Measurements from ENCODE around the gene TMUB2.
"Not testable (repeated sequence)": the region's sequence is repeated elsewhere in the genome, so short reads cannot be mapped to it uniquely, and the experiment has no call there.

Gene TMUB2

DNA sequence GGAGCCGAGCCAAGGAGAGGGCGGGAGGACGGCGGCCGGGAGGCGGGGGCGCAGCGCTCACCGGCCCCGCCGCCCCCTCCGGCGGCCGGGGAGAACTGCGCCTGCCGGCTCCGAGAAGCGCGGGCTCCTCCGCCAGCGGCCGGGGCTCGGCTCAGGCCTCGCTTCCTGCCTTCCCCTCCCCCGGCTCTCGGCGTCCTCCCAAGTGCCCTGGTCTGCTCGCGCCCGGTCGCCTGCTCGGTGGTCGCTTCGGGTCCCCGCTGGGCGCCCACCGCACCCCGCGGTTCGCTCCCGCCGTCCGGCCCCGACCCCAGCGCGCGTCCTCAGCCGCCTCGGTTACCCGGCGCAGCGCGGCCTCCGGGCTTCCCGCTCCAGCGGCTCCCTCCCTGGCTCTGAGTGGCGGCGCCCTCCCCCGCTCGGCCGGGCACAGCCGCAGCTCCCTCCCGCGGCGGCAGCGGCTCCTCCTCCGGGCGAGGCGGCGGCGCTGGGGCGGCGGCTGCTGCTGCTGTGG, 32.4 kb downstream of the TMUB2 start:
- peak; percentile 39 for ATAC-seq

DNA sequence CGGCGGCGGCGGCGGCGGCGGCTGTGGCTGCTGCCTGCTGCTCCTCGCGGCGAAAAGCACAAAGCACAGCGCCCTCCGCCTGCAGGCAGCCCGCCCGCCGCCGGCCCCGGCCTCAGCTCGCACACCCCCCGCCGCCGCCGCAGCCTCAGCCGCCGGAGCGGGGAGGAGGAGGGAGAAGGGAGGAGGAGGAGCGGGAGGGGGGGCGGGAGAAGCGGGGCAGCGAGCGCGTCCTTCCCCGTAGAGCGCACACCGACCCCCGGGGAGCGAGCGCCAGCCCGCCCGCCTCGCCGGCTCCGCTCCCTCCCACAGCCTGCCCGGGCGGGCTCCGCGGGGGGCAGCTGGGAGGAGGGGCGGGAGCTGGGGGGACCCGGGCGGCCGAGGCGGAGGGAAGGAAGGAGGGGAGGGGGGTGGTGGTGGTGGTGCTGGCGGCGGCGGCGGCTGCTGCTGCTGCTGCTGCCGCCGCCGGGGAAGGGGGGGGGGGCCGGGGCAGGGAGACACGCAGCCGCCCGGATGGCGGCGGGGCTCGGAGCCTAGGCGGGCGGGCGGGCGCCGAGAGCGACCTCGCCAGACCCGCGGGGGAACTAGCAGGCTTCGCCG, 32.9 kb downstream of the TMUB2 start, which contains the start of gene UBTF:
Gene UBTF (minus strand): TSS at position 60 of the 597 bp plus-strand sequence. CDS start 1,446 bp downstream, outside the sequence.
- ATAC-seq (peak; percentile 1), DNase-seq (peak; percentile 72)

More for the DNA sequence above, 32.4 kb downstream of the TMUB2 start:
- DNase-seq = peak; percentile 78

DNA sequence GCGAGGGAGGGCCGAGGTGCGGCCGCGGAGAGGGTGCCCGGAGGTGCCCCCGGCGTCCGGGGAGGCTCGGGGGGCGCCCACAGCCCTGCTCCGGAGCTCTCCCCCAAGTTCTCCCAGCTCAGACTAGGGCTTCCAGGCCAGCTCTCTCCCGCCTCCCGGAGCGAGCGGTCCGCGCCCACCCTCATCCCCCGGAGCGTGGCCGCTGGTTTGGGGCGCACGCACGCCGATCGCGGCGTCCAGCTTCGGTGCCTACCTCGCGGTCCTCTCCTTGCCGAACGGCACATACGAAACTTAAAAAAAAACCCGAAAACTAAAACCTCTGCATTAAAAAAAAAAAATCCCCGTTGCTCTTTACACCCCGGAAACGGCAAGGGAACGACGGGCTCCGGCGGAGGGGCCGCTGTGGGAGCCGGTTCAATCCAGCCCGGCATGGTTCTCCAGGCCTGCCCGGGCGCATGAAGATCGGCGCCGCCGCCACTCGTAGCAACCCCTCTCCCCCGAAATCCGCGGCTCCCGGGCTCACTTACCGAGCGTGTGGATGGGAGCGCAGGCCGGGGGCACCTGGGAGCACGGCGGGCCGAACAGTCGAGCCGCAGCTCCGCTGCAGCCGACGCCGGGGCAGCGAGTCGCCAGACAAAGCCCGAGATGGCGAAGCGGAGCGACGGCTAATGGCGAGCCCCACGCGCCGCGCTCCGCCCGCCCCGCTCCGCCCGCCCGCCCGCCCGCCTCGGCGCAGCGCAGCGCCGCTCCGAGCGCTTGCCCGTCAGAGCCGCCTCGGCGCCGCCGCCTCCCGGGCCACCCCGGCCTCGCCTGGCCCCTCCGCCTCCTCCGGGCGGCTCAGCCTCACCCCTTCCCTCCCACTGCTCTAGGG, 33.7 kb downstream of the TMUB2 start:
- peak; percentile 62 for DNase-seq
- ATAC-seq = no peak

DNA sequence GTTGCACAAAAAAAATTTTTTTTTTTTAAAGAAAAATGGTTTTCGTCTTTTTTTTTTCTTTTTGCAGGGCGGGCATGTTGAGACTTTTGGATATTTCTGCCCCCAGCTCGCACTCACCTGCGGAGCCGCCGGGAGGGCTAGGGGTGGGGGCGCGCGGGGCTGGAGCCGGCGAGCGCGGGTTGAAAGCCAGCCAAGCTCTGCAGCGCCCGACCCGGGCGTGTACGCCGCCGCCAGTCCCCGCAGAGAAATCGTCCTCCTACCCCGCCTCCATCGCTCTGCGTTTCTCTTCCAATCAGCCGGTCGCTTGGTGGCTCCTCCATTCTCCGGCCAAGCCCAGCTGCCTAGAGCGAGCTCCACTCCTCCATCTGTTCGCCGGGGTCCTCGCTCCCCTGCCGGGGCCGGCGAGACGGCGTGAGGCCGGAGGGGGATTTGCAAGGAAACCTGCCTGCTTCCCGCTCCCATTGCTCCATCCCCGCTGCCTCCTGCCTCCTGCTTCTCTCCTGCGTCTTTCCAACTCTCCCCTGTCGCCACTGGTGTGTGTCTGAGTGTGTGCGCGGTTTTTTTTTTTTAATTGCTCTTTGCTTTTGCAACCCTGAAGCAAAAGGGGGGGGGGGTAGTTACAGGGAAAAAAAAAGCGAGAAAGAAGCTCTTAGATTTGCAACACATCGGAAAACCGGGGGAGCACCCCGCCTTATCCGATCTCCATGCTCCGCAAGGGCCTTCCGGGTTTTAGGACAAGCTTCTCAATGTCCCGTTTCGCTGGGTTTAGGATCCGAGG, 34.5 kb downstream of the TMUB2 start:
- ATAC-seq (peak; percentile 14), DNase-seq (peak; percentile 74)

DNA sequence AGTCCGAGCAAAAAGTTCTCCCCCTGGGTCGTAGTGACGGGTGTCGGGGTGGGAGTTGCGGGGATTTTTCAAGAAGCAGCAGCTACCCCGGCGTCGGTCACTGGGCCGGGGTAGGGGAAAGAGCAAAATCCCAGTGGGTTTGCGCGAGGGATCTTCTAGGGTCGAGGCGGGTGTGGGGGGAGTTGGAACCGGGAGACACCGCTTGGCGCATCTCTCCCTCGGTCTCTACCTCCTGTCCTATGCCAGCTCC, 35.0 kb downstream of the TMUB2 start:
- ATAC-seq (no peak), DNase-seq (peak; percentile 41)

DNA sequence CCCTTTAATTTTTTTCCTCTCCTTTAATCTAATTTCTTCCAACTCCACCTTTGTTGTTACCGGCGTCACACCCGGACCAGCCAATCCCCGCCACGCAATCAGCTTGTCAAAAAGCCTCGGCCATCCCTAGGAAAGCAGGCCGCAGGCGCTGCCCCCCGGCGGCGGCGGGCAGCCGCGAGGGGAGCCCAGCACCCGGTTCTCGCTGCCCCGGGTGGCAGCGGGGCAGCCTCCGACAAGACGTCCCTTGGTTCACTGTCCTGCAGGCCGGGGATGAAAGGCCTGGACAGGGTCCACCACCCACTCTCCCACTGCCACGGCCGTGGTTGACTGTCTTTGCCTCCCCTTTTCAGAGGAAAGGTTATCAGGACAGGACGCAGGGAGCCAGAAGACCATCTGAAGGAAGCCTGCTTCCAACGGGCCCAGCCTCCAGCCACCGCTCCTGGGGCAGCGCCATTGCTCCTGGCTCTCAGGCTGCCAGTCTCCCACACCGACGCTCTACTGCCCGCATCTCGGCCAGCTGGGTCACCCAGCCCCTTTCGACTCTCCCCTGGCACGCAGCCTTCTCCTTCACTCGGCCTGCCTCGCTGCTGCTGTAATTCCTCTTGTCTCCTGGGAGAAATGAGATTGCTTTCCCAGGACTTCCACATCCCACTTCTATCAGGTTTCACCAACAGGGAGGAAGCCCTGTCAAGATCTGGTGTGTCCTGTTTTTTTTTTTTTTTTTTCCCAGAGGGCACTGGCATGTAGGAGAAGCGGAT, 35.5 kb downstream of the TMUB2 start:
- ATAC-seq (no peak), DNase-seq (peak; percentile 72)

DNA sequence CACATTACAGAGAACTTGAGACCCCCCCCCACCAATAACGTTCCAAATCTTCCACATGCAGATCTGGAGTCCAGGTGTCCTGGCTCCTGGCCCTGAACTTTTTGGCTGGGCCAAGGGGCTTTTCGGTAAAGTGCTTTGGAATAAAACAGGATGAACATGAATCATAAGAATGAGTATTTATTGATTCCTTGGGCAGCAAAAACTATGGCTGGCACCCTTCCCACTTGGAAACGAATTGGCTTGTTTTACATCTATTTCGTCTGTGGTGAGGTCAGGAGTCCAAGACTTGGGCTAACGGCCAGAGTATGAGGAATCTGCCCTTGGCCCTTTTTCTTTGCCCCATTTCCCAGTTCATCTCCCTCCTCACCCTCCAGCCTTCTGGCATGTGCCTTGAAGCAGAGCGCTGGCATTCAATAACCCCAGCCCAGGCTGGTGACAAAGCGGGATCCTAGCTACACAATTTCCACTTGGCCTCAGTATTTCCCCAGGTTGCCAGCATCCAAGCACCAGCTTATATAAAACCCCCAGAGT, 36.8 kb downstream of the TMUB2 start:
- DNase-seq = no peak
- ATAC-seq = no peak

DNA sequence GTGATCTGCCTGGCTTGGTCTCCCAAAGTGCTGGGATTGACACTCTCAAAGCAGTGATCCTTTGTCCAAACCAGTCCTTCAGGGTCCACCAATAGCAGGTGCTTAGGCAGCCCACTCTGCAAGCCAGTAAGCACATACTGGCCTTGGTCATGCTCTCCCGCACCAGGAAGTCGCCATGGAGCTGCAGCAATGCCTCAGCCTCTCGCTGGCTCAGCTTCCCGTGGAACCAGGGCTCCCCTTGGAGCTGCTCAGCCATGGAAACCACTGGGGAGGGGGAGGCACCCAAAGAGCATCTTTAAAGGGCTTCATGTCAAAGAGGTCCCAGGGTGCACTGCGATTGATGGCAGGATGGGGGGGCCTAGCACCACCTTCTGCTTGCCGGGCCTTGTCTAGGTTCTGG, 42.3 kb downstream of the TMUB2 start:
- no peak for DNase-seq
- no peak for ATAC-seq

DNA sequence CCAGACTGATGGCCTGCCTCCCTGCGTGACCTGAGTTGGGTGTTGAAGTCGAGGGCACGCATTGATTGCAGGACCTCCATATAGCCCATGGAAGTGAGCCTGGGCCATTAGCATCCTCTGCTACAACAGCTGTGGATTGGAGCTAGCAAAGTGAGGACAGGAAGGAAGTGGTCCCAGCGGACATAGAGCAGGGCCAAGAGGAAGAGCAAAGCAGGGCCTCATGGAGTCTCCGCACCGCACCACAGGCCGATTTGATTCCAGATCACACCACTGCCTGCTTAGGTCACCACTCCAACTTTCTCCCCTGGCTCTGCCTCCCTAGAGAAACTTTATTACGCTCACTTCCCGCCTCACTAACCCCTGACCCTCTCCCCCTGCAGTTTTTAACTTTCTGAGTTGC, 43.4 kb downstream of the TMUB2 start:
- no peak for DNase-seq
- ATAC-seq = no peak

DNA sequence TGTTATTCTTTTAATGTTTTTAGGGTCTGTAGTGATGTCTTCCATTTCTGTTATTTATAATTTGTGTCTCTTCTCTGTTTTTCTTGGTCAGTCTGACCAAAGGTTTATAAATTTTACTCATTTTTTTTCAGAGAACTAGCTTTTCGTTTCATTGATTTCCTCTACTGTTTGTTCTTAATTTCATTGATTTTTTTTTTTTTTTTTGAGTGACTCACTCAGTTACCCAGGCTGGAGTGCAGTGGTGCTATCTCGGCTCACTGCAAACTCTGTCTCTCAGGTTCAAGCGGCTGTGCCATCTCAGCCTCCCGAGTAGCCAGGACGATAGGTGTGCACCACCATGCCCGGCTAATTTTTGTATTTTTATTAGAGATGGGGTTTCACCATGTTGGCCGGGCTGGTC, 45.3 kb downstream of the TMUB2 start:
- DNase-seq (no peak), ATAC-seq (no peak)

DNA sequence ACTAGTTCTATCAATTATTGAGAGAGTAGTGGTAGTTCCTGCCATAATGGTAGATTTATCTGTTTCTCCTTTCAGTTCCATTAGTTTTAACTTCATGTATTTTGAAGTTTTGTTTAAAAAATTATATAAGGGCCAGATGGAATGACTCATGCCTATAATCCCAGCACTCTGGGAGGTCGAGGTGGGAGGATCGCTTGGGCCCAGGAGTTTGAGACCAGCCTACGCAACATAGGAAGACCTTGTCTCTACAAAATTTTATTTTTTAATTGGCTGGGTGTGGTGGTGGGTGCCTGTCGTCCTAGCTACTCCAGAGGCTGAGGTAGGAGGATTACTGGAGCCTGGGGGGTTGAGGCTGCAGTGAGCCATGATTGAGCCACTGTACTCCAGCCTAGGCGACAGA, 46.8 kb downstream of the TMUB2 start:
- ATAC-seq (no peak), DNase-seq (no peak)

DNA sequence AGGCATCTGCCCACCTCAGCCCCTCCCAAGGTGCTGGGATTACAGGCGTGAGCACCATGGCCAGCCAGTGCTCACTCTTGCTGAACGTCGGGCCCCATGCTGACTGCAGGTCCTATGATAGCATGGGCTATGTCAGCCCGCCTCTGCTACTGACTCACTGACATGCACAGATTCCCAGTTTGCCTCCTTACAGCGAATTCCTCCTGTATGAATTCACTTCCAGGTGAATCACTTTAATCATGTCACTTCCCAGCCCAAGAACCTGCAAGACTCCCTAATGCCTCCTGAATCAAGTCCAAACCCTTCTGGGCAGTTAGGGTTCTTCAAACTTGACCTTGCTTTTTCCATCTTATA, 48.8 kb downstream of the TMUB2 start:
- DNase-seq (no peak), ATAC-seq (no peak)

DNA sequence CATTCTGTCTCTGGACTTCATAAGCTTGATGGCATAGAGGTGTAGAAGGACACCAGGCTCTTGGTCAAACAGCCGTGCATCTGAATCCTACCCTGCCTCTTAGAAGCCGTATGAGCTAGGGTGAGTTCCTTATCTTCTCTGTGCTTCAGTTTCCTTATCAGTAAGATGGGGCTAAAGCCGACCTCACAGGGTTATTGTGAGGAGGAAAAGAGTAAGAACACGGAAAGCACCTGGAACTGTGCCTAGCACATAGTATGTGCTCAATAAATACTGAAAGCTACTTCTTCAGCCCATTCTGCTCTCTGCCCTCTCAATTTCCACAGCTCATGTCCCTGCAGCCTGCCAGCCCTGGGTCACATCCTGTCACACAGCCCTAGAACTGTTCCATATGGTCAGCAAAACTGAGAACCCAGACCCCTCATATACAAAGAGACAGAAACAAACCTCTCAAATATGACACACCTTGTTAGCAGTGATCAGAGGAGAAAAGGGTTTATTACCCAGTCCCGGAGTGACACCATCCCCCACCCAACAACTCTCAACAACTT, 49.7 kb downstream of the TMUB2 start:
- no peak for ATAC-seq
- DNase-seq = no peak

DNA sequence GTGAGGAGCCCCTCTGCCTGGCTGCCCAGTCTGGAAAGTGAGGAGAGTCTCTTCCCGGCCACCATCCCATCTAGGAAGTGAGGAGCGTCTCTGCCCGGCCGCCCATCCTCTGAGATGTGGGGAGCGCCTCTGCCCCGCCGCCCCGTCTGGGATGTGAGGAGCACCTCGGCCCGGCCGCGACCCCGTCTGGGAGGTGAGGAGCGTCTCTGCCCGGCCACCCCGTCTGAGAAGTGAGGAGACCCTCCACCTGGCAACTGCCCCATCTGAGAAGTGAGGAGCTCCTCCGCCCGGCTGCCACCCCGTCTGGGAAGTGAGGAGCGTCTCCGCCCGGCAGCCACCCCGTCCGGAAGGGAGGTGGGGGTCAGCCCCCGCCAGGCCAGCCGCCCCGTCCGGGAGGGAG, 51.1 kb downstream of the TMUB2 start:
- not testable (repeated sequence) for DNase-seq, ATAC-seq

DNA sequence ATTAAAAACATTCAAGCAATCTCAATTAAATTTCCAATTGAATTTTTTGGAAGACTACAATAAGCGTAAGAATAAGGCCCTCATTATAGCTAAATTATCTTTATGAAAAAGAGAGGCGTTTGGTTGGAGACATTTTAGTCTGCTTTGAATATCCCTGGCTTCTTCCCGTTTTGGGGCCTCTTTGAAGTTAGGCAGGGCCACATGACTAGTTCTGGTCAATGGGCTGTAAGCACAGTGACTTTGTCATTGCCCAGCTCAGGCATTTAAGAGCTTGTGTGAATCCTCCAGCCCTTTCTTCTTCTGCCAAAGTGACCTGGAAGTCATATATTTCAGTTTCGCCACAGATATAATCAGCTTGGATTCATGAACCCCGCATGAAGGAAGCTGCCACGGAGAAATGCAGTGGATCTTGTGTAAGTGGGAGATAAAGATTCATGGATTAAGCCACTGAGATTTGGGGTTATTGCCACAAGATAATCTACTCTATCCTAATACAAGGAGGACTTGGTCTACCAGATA, 54.4 kb downstream of the TMUB2 start:
- DNase-seq (no peak), ATAC-seq (no peak)
